Natural killer cell (primary cell): ENCODE measurements around the gene TTC34. TPM values are rescaled to one million over a fixed set of nuclear protein-coding genes. Genes with fewer than 3 reads are reported as not detected.
"Not testable (repeated sequence)": the region's sequence is repeated elsewhere in the genome, so short reads cannot be mapped to it uniquely, and the experiment has no call there.

ENCODE experiments used
- ATAC-seq, 3 donors: fragments of 150-1000 bp in 2 of 3; fragments of 200-7000 bp in 1 of 3; cut with Tn5 transposase; 1 replicate in 1 of 3; 2 replicates in 2 of 3; pipeline ENCODE4 v1.10.0; 2021; ENCODE audit warnings: mild to moderate bottlenecking in 2 of 3, moderate library complexity in 2 of 3
- DNase-seq, 2 donors: peaks; one replicate each; pipeline versions ENCODE4 v3.0.0 to v3.0.0-alpha.2; 2013 to 2021; ENCODE audit warnings: mixed read lengths in 1 of 2
- H3K27ac ChIP-seq: one replicate; pipeline ENCODE4 v1.5.1; 2013; ENCODE audit warnings: mild to moderate bottlenecking, low read length
- H3K27me3 ChIP-seq: one replicate; pipeline ENCODE4 v1.6.1; 2013; ENCODE audit warnings: low read length; ENCODE audit not compliant: control insufficient read depth, insufficient read depth
- H3K36me3 ChIP-seq: one replicate; pipeline ENCODE4 v1.6.1; 2013; ENCODE audit warnings: low read length; ENCODE audit not compliant: control insufficient read depth, insufficient read depth
- H3K4me1 ChIP-seq: one replicate; pipeline ENCODE4 v1.6.1; 2013; ENCODE audit warnings: low read length; ENCODE audit not compliant: control insufficient read depth, insufficient read depth
- H3K4me3 ChIP-seq: one replicate; pipeline ENCODE4 v1.5.1; 2013; ENCODE audit warnings: low read length
- H3K9me3 ChIP-seq: one replicate; pipeline ENCODE4 v1.6.1; 2013; ENCODE audit warnings: low read length; ENCODE audit not compliant: control insufficient read depth, insufficient read depth
- H3K27ac Mint-ChIP-seq, 2 donors: one replicate each; pipeline ENCODE4 v1.8.0; 2022; ENCODE audit warnings: mild to moderate bottlenecking in 2 of 2, mixed read lengths in 2 of 2, moderate library complexity in 1 of 2
- H3K27me3 Mint-ChIP-seq, 2 donors: one replicate each; pipeline ENCODE4 v1.8.0; 2022; ENCODE audit warnings: low read depth in 2 of 2, mixed read lengths in 2 of 2
- H3K36me3 Mint-ChIP-seq: one replicate; pipeline ENCODE4 v1.8.0; 2022; ENCODE audit warnings: mixed read lengths
- H3K4me1 Mint-ChIP-seq, 2 donors: one replicate each; pipeline ENCODE4 v1.8.0; 2022; ENCODE audit warnings: mixed read lengths in 2 of 2
- H3K4me3 Mint-ChIP-seq: one replicate; pipeline ENCODE4 v1.8.0; 2022; ENCODE audit warnings: mild to moderate bottlenecking, moderate library complexity, mixed read lengths
- H3K9me3 Mint-ChIP-seq, 2 donors: one replicate each; pipeline ENCODE4 v1.8.0; 2022; ENCODE audit warnings: mixed read lengths in 2 of 2
- CTCF ChIP-seq: fragments of 200-600 bp; IDR thresholded peaks from one replicate; pipeline ENCODE4 v1.8.0; 2022; ENCODE audit warnings: antibody characterized with exemption
- WGBS: methylation state at CpG from one replicate; pipeline ENCODE4 v1.1.7; 2013; ENCODE audit warnings: missing lambda C conversion rate; ENCODE audit not compliant: insufficient coverage; 5-methylcytosine and 5-hydroxymethylcytosine counted together
- intact Hi-C: fragments of 100-400 bp; cut with micrococcal nuclease; formaldehyde crosslinking; loops from one replicate; pipeline ENCODE4 v1.14.2; 2022
- total RNA-seq, 4 donors: library from RNA; stranded (reverse); fragments of 120-200 nt in 1 of 4; gene quantifications; one replicate each; pipeline versions ENCODE4 v1.2.3 to v1.2.4, GENCODE V29; 2013 to 2022

TTC34 gene
- total RNA-seq, 3 donors from 2014 or later (not counting 1 experiment from before 2014, with no cell fraction given), result 0.80 to 1.4 (median 1.2) TPM

DNA sequence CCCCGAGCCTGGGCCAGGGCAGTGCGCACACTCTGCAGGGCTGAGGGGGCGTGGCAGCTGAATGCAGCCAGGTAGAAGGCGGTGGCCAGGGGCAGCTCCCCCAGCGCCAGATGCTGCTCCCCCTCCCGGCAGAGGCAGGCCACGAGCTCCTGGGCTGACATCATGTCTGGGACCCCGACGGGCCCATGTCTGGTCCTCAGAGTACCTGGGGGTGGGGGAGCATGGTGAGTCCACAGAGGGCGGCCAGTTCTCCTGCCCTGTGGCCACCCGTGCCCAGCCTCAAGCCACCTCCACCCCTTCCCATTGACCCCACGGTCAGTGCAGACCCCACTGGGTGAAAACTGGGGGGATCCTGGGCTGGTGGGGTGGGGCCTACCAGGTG lies 838 bp downstream of the TTC34 start:
- intact Hi-C loops, result no loop called here
- peaks cover 3 to 10% of the 10 kb centered on the region in 2 donors for H3K27me3 Mint-ChIP-seq
- H3K27ac Mint-ChIP-seq, result no peak overlapping the region

DNA sequence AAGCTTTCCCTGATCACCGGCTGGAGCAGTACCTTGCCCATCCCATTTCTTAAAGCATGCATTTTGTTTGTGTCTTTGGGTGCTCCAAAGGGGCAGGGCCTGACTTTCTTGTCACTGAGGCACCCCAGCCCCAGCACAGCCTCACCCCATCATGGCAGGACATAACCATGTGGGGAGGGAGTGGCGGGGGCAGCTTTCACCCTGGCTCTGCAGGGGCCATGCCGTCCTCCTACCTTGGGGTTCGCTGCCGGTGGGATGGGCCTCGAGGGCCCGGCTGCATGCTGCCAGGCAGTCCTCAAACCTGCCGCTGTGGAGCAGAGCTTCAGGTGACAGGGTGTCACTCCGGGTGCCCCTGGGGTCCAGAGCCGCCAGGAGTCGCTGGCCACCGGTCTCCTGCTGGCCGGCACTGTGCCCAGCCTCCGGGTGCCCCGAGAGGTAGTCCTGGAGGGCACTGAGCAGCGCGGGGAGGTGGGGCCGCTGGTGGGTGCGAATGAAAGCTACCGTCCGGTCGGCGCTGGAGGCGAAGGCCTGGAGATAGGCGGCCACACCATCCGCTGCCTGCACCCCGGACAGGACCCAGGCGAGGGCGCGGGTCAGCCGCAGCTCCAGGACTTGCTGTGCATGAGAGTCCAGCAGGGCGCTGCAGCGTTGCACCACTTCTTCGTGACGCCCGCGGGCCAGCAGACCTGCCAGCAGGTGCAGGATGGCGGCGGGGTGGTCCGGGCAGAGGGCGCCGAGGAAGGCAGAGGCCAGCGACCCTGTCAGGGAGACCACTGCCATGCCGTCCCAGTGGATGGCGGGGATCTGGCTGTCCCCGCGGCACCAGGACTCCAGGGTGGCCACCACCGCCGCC lies 1.5 kb downstream of the TTC34 start:
- no peaks in the 10 kb centered on the region for H3K36me3 Mint-ChIP-seq
- H3K9me3 Mint-ChIP-seq, result no peaks in the 10 kb centered on the region
- Histone ChIP-seq H3K4me1 (peaks cover 10% of the 10 kb centered on the region), H3K9me3 (peaks cover 8% of the 10 kb centered on the region), H3K36me3 (no peaks in the 10 kb centered on the region), H3K4me3 (no peak overlapping the region), H3K27me3 (no peaks in the 10 kb centered on the region), H3K27ac (no peak overlapping the region)
- WGBS, result 92% methylated on average over 49 of the region's 49 CpGs
- no peak for ATAC-seq
- peaks cover 4 to 6% of the 10 kb centered on the region in 2 donors for H3K4me1 Mint-ChIP-seq
- H3K27ac Mint-ChIP-seq, result no peak overlapping the region
- intact Hi-C loops, result no loop called here
- DNase-seq, result no peak
- no peak overlapping the region for H3K4me3 Mint-ChIP-seq
- no peak for TF ChIP-seq CTCF
- H3K27me3 Mint-ChIP-seq, result peaks cover 3 to 10% of the 10 kb centered on the region in 2 donors

More for the DNA sequence above, 838 bp downstream of the TTC34 start:
- peaks cover 4 to 6% of the 10 kb centered on the region in 2 donors for H3K4me1 Mint-ChIP-seq
- Histone ChIP-seq H3K9me3 (peaks cover 4% of the 10 kb centered on the region), H3K36me3 (no peaks in the 10 kb centered on the region), H3K27ac (no peak overlapping the region), H3K4me3 (no peak overlapping the region), H3K27me3 (no peaks in the 10 kb centered on the region), H3K4me1 (peaks cover 10% of the 10 kb centered on the region)
- 83% methylated on average over 11 of the region's 12 CpGs for WGBS
- no peak overlapping the region for H3K4me3 Mint-ChIP-seq
- no peak for TF ChIP-seq CTCF
- H3K36me3 Mint-ChIP-seq, result no peaks in the 10 kb centered on the region
- no peak for ATAC-seq
- no peaks in the 10 kb centered on the region for H3K9me3 Mint-ChIP-seq
- DNase-seq, result no peak

GRCh38 chr1:2798958-2799357 lies 2.5 kb downstream of the TTC34 start:
- H3K27me3 Mint-ChIP-seq, H3K27ac Mint-ChIP-seq, H3K27ac ChIP-seq, H3K4me1 ChIP-seq, ATAC-seq, DNase-seq, H3K36me3 Mint-ChIP-seq, H3K4me3 Mint-ChIP-seq, H3K4me1 Mint-ChIP-seq, H3K9me3 Mint-ChIP-seq, H3K4me3 ChIP-seq, intact Hi-C loops, H3K27me3 ChIP-seq, H3K36me3 ChIP-seq: not testable (repeated sequence)
- peaks cover 13% of the 10 kb centered on the region for H3K9me3 ChIP-seq
- 98% methylated on average over 7 of the region's 7 CpGs for WGBS

GRCh38 chr1:2797741-2798016 lies 3.8 kb downstream of the TTC34 start:
- Mint-ChIP-seq H3K9me3 (peaks cover 2 to 5% of the 10 kb centered on the region in 2 donors), H3K27ac (no peak overlapping the region), H3K27me3 (peaks cover 5 to 19% of the 10 kb centered on the region in 2 donors), H3K4me3 (no peak overlapping the region), H3K36me3 (peaks cover 12% of the 10 kb centered on the region), H3K4me1 (peaks cover 4 to 6% of the 10 kb centered on the region in 2 donors)
- no peak overlapping the region for H3K27ac ChIP-seq
- H3K36me3 ChIP-seq, result no peaks in the 10 kb centered on the region
- TF ChIP-seq CTCF, result no peak
- H3K4me3 ChIP-seq, result no peak overlapping the region
- intact Hi-C loops, result no loop called here
- H3K9me3 ChIP-seq, result peaks cover 16% of the 10 kb centered on the region
- H3K27me3 ChIP-seq, result peaks cover 2% of the 10 kb centered on the region
- WGBS, result 71% methylated on average over 6 of the region's 6 CpGs
- ATAC-seq (no peak), DNase-seq (no peak)
- peaks cover 10% of the 10 kb centered on the region for H3K4me1 ChIP-seq
